Neural cell (in vitro differentiated cells): Measurements from ENCODE around the gene MMP24OS.

Experiments used
- EP300 ChIP-seq: fragments of 450-650 bp; conservative IDR thresholded peaks from 2 replicates; pipeline ENCODE4 v1.6.1; 2014; ENCODE audit warnings: antibody characterized with exemption, mild to moderate bottlenecking, moderate library complexity; ENCODE audit not compliant: poor library complexity, severe bottlenecking
- EZH2 ChIP-seq: fragments of 200-600, 300-800 bp; shearing (Covaris generic), sonication (generic); IDR thresholded peaks from 2 replicates; pipeline ENCODE4 v1.6.1; 2014; ENCODE audit warnings: antibody characterized with exemption, low read length, borderline replicate concordance, mild to moderate bottlenecking; ENCODE audit not compliant: insufficient read depth, poor library complexity, severe bottlenecking
- RAD21 ChIP-seq: fragments of 450-650 bp; conservative IDR thresholded peaks from 2 replicates; pipeline ENCODE4 v1.6.1; 2014; ENCODE audit warnings: antibody characterized with exemption, mild to moderate bottlenecking, moderate library complexity
- SMC3 ChIP-seq: fragments of 450-650 bp; conservative IDR thresholded peaks from 2 replicates; pipeline ENCODE4 v1.6.1; 2014; ENCODE audit warnings: antibody characterized with exemption, mild to moderate bottlenecking, moderate library complexity; ENCODE audit not compliant: poor library complexity
- TF ChIP-seq, protein P1 (sequence below): fragments of 450-650 bp; IDR thresholded peaks from 2 replicates; pipeline ENCODE4 v1.5.1; 2014; ENCODE audit warnings: antibody characterized with exemption, mild to moderate bottlenecking, moderate library complexity; ENCODE audit not compliant: poor library complexity, severe bottlenecking
- TF ChIP-seq, protein P2 (sequence below): IDR thresholded peaks from 2 replicates; pipeline ENCODE4 v1.6.1; 2012; ENCODE audit warnings: borderline replicate concordance

DNA sequence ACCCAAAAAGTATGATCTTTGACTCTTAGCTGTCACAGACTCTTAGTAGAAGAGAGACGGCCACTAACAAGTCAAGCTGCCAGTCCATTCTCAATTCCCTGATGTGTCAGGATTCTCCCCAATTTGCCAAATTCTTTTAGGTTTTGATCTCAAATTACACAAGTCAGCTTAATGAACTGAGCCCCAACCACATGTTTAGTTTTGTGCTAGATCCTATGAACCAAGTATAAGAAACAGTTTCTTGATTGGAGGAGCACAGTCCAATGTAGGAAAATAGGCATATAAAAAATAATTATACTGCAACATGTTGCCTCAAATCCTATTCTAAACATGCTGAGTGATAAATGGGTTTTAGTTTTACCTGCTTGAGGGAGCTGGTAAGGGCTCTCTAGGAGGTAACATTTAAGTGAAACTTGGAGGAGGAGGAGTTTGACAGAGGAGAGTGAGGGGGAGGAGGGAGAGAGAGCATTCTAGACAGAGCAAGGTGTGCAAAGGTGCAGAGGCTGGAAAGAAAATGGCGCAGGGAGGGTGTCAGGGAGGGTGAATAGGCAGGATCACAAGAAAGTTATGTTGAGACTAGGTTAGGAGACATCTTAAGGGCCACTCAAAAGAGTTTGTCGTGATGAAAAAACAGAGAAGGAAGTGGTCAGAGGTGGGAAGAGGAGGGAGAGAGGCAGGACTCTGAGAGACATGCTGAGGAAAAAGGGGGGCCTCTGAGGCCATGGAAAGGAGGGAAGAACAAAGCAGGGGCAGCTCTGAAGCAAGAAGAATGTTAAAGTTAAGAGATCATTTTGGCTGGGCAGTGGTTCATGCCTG is 37.1 kb upstream of the MMP24OS start:
- TF ChIP-seq, protein P1, sequence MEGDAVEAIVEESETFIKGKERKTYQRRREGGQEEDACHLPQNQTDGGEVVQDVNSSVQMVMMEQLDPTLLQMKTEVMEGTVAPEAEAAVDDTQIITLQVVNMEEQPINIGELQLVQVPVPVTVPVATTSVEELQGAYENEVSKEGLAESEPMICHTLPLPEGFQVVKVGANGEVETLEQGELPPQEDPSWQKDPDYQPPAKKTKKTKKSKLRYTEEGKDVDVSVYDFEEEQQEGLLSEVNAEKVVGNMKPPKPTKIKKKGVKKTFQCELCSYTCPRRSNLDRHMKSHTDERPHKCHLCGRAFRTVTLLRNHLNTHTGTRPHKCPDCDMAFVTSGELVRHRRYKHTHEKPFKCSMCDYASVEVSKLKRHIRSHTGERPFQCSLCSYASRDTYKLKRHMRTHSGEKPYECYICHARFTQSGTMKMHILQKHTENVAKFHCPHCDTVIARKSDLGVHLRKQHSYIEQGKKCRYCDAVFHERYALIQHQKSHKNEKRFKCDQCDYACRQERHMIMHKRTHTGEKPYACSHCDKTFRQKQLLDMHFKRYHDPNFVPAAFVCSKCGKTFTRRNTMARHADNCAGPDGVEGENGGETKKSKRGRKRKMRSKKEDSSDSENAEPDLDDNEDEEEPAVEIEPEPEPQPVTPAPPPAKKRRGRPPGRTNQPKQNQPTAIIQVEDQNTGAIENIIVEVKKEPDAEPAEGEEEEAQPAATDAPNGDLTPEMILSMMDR: no peak
- TF ChIP-seq EP300 (no peak), SMC3 (no peak), RAD21 (no peak), EZH2 (no peak)
- TF ChIP-seq, protein P2, sequence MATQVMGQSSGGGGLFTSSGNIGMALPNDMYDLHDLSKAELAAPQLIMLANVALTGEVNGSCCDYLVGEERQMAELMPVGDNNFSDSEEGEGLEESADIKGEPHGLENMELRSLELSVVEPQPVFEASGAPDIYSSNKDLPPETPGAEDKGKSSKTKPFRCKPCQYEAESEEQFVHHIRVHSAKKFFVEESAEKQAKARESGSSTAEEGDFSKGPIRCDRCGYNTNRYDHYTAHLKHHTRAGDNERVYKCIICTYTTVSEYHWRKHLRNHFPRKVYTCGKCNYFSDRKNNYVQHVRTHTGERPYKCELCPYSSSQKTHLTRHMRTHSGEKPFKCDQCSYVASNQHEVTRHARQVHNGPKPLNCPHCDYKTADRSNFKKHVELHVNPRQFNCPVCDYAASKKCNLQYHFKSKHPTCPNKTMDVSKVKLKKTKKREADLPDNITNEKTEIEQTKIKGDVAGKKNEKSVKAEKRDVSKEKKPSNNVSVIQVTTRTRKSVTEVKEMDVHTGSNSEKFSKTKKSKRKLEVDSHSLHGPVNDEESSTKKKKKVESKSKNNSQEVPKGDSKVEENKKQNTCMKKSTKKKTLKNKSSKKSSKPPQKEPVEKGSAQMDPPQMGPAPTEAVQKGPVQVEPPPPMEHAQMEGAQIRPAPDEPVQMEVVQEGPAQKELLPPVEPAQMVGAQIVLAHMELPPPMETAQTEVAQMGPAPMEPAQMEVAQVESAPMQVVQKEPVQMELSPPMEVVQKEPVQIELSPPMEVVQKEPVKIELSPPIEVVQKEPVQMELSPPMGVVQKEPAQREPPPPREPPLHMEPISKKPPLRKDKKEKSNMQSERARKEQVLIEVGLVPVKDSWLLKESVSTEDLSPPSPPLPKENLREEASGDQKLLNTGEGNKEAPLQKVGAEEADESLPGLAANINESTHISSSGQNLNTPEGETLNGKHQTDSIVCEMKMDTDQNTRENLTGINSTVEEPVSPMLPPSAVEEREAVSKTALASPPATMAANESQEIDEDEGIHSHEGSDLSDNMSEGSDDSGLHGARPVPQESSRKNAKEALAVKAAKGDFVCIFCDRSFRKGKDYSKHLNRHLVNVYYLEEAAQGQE: no peak
